Uterus (tissue), 4 donors: ENCODE results near the gene ARGLU1. TPM values are rescaled to one million over a fixed set of nuclear protein-coding genes. Genes with fewer than 3 reads are reported as not detected.

Source experiments
- DNase-seq, 2 donors: peaks; one replicate each; pipeline ENCODE4 v3.0.0-alpha.2; 2019 to 2020
- H3K27ac ChIP-seq, 2 donors: fragments of 200-600 bp; sonication (generic); 1 replicate in 1 of 2; 2 replicates in 1 of 2; pipeline ENCODE4 v1.5.1; 2016 to 2018
- H3K27me3 ChIP-seq, 2 donors: fragments of 200-600 bp; sonication (generic); one replicate each; pipeline ENCODE4 v1.5.1; 2018 to 2019; ENCODE audit warnings: control low read depth in 1 of 2
- H3K36me3 ChIP-seq, 2 donors: fragments of 200-600 bp; sonication (generic); one replicate each; pipeline ENCODE4 v1.5.1; 2019; ENCODE audit warnings: control low read depth in 1 of 2
- H3K4me1 ChIP-seq, 2 donors: fragments of 200-600 bp; sonication (generic); one replicate each; pipeline ENCODE4 v1.5.1; 2018 to 2019; ENCODE audit warnings: control low read depth in 1 of 2
- H3K4me3 ChIP-seq, 2 donors: fragments of 200-600 bp; sonication (generic); 1 replicate in 1 of 2; 2 replicates in 1 of 2; pipeline ENCODE4 v1.5.1; 2018 to 2019; ENCODE audit warnings: mild to moderate bottlenecking in 1 of 2
- H3K9me3 ChIP-seq, 2 donors: fragments of 200-600 bp; sonication (generic); one replicate each; pipeline ENCODE4 v1.5.1; 2019; ENCODE audit warnings: control low read depth in 1 of 2
- POLR2A ChIP-seq, 2 donors: fragments of 450-650 bp; IDR thresholded peaks; one replicate each; pipeline ENCODE4 v1.6.1; 2016; ENCODE audit warnings: antibody characterized with exemption in 2 of 2, mild to moderate bottlenecking in 1 of 2, moderate library complexity in 1 of 2
- intact Hi-C: fragments of 100-400 bp; cut with DNase I; formaldehyde crosslinking; loops from one replicate; pipeline ENCODE4 v1.15.1; 2023; ENCODE audit warnings: low total_unique reads
- total RNA-seq, 4 donors: library from RNA; depleted of rRNA in 3 of 4; stranded (reverse); fragments of >200 nt in 3 of 4; gene quantifications; one replicate each; pipeline versions ENCODE4 v1.1.0 to v1.2.4, GENCODE V29; 2014 to 2023
- TF ChIP-seq, protein P1 (sequence below), 4 experiments: fragments of 200-600 bp in 2 of 4; fragments of 450-650 bp in 2 of 4; sonication (generic) in 2 of 4; IDR thresholded peaks; one replicate each; pipeline ENCODE4 v1.5.1; 2016 to 2019; ENCODE audit warnings: antibody characterized with exemption in 4 of 4, mild to moderate bottlenecking in 2 of 4, moderate library complexity in 1 of 4
- donor health status: DM: yes; HTN: yes; CAD: no.

The ARGLU1 gene
- total RNA-seq, 4 donors from 2014 or later: 91.5 to 162 (median 135) TPM

GRCh38 chr13:106493533-106494220 lies 74.3 kb downstream of the ARGLU1 start:
- intact Hi-C loops: no loop called here
- no peaks in the 10 kb centered on the region for H3K27me3 ChIP-seq
- peak overlapping the region; percentile 41 to 74 for H3K27ac ChIP-seq
- TF ChIP-seq, protein P1, sequence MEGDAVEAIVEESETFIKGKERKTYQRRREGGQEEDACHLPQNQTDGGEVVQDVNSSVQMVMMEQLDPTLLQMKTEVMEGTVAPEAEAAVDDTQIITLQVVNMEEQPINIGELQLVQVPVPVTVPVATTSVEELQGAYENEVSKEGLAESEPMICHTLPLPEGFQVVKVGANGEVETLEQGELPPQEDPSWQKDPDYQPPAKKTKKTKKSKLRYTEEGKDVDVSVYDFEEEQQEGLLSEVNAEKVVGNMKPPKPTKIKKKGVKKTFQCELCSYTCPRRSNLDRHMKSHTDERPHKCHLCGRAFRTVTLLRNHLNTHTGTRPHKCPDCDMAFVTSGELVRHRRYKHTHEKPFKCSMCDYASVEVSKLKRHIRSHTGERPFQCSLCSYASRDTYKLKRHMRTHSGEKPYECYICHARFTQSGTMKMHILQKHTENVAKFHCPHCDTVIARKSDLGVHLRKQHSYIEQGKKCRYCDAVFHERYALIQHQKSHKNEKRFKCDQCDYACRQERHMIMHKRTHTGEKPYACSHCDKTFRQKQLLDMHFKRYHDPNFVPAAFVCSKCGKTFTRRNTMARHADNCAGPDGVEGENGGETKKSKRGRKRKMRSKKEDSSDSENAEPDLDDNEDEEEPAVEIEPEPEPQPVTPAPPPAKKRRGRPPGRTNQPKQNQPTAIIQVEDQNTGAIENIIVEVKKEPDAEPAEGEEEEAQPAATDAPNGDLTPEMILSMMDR (IDR thresholded peaks at IDR 0.05): no peak
- TF ChIP-seq POLR2A (IDR thresholded peaks at IDR 0.05): no peak
- no peak overlapping the region for H3K4me3 ChIP-seq
- H3K9me3 ChIP-seq: no peaks in the 10 kb centered on the region
- no peak for DNase-seq
- peaks cover 0 to 3% of the 10 kb centered on the region in 2 donors for H3K4me1 ChIP-seq
- no peaks in the 10 kb centered on the region for H3K36me3 ChIP-seq

DNA sequence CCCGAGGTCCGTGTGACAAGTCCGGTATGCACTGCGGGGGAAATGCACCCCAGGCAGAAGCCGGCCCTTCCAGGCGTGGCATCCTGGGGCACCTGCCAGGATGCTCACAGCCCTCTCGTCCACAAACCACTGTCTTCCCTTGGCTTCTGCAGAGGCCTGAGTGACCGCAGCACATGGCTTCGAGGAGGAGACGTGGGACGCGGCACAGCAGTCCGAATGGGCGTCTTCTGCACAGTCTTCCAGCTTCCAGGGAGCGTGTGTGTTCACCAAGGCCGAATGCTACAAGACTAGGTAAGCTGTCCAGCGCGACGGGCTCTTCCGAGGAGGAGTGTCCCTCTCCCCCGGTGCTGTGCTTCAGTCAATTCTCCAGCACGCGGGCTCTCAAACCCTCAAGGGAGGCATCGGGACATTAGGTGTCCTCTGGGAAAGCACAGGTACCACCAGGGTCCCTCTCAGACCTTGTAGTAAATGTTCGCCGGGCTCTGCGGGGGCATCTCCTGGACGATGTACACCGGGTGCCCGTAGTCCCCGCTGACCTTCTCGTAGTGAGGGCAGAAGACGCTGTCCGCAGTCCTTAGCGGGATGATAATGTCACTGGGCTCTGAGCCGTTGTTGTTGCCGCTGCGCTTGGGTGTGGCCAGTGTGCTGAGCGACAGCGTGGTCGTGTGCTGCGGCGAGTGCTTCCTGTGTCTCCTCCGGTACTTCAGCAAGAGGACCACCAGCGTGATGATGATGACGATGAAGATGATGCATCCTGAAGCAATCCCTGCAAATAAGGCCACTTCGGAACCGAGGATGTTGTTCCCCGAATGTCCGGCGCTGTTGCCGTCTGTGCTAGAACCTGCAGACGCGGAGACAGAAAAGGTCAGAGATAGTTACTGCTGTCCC lies 75.1 kb downstream of the ARGLU1 start:
- TF ChIP-seq POLR2A (IDR thresholded peaks at IDR 0.05): no peak
- TF ChIP-seq, protein P1 (IDR thresholded peaks at IDR 0.05): no peak
- no peaks in the 10 kb centered on the region for H3K36me3 ChIP-seq
- no peaks in the 10 kb centered on the region for H3K9me3 ChIP-seq
- DNase-seq: no peak
- H3K27ac ChIP-seq: peak overlapping the region in 1 of 2 donors; percentile 74
- intact Hi-C loops: no loop called here
- peaks cover 0 to 3% of the 10 kb centered on the region in 2 donors for H3K4me1 ChIP-seq
- H3K4me3 ChIP-seq: no peak overlapping the region
- H3K27me3 ChIP-seq: no peaks in the 10 kb centered on the region

- no peaks in the 10 kb centered on the region for H3K36me3 ChIP-seq
- peak overlapping the region in 1 of 2 donors; percentile 2 for H3K4me3 ChIP-seq
- intact Hi-C loops: no loop called here
- H3K27ac ChIP-seq: peak overlapping the region; percentile 3 to 74
- H3K27me3 ChIP-seq: no peaks in the 10 kb centered on the region
- peaks cover 0 to 3% of the 10 kb centered on the region in 2 donors for H3K4me1 ChIP-seq
- H3K9me3 ChIP-seq: no peaks in the 10 kb centered on the region
- TF ChIP-seq, protein P1 (IDR thresholded peaks at IDR 0.05): no peak
- TF ChIP-seq POLR2A (IDR thresholded peaks at IDR 0.05): no peak
- no peak for DNase-seq
Observed at GRCh38 chr13:106491928-106492587, 75.9 kb downstream of the ARGLU1 start.

Other genes starting within 250 kb of the ARGLU1 start
- 10 to 100 TPM in 3 of 4 donors, 1 to 10 TPM in 1; 8.8 to 65.3 (median 22.7) TPM for gene EFNB2, start 32.5 kb downstream of the ARGLU1 start, total RNA-seq